Parathyroid adenoma (tissue), 2 donors: ENCODE data around the gene PHYKPL.

Source experiments
- H2AFZ ChIP-seq: fragments of 300-600 bp; sonication (generic); one replicate; pipeline ENCODE4 v1.7.0; 2017; ENCODE audit warnings: antibody characterized with exemption, mild to moderate bottlenecking
- H3K27ac ChIP-seq: fragments of 300-600 bp; sonication (generic); one replicate; pipeline ENCODE4 v1.7.0; 2017
- H3K27me3 ChIP-seq: fragments of 300-600 bp; sonication (generic); one replicate; pipeline ENCODE4 v1.7.0; 2017; ENCODE audit warnings: low read length; ENCODE audit not compliant: control insufficient read depth, insufficient read depth
- H3K36me3 ChIP-seq: fragments of 300-600 bp; sonication (generic); one replicate; pipeline ENCODE4 v1.7.0; 2017; ENCODE audit warnings: low read length; ENCODE audit not compliant: control insufficient read depth, insufficient read depth
- H3K4me1 ChIP-seq: fragments of 300-600 bp; sonication (generic); one replicate; pipeline ENCODE4 v1.7.0; 2017; ENCODE audit warnings: control low read depth
- H3K4me2 ChIP-seq: fragments of 300-600 bp; sonication (generic); one replicate; pipeline ENCODE4 v1.7.0; 2017; ENCODE audit warnings: low read length
- H3K4me3 ChIP-seq: fragments of 300-600 bp; sonication (generic); one replicate; pipeline ENCODE4 v1.7.0; 2017; ENCODE audit warnings: low read depth, low read length
- H3K79me2 ChIP-seq: fragments of 300-600 bp; sonication (generic); one replicate; pipeline ENCODE4 v1.7.0; 2017; ENCODE audit warnings: control low read depth
- H3K9ac ChIP-seq: fragments of 300-600 bp; sonication (generic); one replicate; pipeline ENCODE4 v1.7.0; 2017; ENCODE audit warnings: mild to moderate bottlenecking
- H3K9me3 ChIP-seq: fragments of 300-600 bp; sonication (generic); one replicate; pipeline ENCODE4 v1.7.0; 2017; ENCODE audit warnings: low read length; ENCODE audit not compliant: control insufficient read depth
- TF ChIP-seq, protein P1 (sequence below): fragments of 300-600 bp; sonication (generic); IDR thresholded peaks from one replicate; pipeline ENCODE4 v1.7.0; 2017; ENCODE audit warnings: antibody characterized with exemption, mild to moderate bottlenecking
- donor health status: primary hyperparathyroidism.

Gene PHYKPL

DNA sequence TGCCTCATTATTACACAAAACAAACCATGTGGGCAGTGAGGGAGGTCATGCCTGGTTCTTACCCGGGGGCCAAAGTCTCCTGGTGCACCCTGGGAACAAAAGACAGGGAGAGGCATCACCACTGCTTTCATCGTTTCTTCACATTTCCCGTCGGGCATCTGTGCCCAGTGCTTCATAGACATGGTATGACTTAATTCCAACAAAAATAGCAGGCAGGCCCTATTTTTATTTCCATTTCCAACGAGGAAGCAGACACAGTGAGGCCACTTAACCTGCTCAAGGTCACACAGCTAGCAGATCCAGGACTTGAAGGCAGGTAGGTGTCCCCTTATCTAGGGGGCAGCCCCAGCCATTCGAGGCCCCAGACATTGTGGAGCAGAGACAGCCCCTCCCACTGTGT, 34.6 kb upstream of the PHYKPL start:
- no peak overlapping the region for H3K4me3 ChIP-seq
- H3K9ac ChIP-seq: no peak overlapping the region
- no peaks in the 10 kb centered on the region for H3K79me2 ChIP-seq
- TF ChIP-seq, protein P1, sequence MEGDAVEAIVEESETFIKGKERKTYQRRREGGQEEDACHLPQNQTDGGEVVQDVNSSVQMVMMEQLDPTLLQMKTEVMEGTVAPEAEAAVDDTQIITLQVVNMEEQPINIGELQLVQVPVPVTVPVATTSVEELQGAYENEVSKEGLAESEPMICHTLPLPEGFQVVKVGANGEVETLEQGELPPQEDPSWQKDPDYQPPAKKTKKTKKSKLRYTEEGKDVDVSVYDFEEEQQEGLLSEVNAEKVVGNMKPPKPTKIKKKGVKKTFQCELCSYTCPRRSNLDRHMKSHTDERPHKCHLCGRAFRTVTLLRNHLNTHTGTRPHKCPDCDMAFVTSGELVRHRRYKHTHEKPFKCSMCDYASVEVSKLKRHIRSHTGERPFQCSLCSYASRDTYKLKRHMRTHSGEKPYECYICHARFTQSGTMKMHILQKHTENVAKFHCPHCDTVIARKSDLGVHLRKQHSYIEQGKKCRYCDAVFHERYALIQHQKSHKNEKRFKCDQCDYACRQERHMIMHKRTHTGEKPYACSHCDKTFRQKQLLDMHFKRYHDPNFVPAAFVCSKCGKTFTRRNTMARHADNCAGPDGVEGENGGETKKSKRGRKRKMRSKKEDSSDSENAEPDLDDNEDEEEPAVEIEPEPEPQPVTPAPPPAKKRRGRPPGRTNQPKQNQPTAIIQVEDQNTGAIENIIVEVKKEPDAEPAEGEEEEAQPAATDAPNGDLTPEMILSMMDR: no peak
- H3K27ac ChIP-seq: no peak overlapping the region
- no peaks in the 10 kb centered on the region for H3K27me3 ChIP-seq
- no peak overlapping the region for H2AFZ ChIP-seq
- H3K4me1 ChIP-seq: no peaks in the 10 kb centered on the region
- no peak overlapping the region for H3K4me2 ChIP-seq
- no peaks in the 10 kb centered on the region for H3K9me3 ChIP-seq
- H3K36me3 ChIP-seq: no peaks in the 10 kb centered on the region

DNA sequence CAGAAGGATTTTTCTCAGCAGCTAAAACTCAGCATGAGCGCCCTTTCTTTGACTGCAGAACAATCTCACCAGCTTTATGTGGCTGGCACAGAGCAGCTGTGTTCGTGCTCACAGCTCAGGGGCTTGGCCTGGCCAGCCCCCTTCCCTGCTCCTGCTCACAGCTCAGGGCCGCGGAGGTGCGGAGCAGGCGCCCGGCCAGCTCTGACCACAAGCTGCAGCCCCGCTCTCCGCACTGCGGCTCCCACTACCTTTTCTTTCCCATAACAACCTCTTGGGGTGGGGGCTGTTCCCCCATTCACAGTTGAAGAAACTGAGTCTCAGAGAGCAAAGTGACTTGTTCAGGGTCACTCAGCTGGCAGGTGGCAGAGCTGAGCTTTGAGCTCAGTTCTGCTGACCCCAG, 34.0 kb upstream of the PHYKPL start:
- Histone ChIP-seq H3K4me1 (no peaks in the 10 kb centered on the region), H3K27me3 (no peaks in the 10 kb centered on the region), H3K9me3 (no peaks in the 10 kb centered on the region), H3K36me3 (no peaks in the 10 kb centered on the region), H2AFZ (no peak overlapping the region), H3K27ac (no peak overlapping the region), H3K79me2 (no peaks in the 10 kb centered on the region), H3K4me2 (no peak overlapping the region), H3K9ac (no peak overlapping the region), H3K4me3 (no peak overlapping the region)
- TF ChIP-seq, protein P1: no peak

GRCh38 chr5:178265746-178266145, 33.1 kb upstream of the PHYKPL start:
- H3K4me1 ChIP-seq: no peaks in the 10 kb centered on the region
- H3K4me3 ChIP-seq: no peak overlapping the region
- H3K9me3 ChIP-seq: no peaks in the 10 kb centered on the region
- H3K27ac ChIP-seq: no peak overlapping the region
- no peaks in the 10 kb centered on the region for H3K36me3 ChIP-seq
- H3K79me2 ChIP-seq: no peaks in the 10 kb centered on the region
- no peaks in the 10 kb centered on the region for H3K27me3 ChIP-seq
- H2AFZ ChIP-seq: no peak overlapping the region
- no peak overlapping the region for H3K4me2 ChIP-seq
- TF ChIP-seq, protein P1: no peak
- no peak overlapping the region for H3K9ac ChIP-seq

DNA sequence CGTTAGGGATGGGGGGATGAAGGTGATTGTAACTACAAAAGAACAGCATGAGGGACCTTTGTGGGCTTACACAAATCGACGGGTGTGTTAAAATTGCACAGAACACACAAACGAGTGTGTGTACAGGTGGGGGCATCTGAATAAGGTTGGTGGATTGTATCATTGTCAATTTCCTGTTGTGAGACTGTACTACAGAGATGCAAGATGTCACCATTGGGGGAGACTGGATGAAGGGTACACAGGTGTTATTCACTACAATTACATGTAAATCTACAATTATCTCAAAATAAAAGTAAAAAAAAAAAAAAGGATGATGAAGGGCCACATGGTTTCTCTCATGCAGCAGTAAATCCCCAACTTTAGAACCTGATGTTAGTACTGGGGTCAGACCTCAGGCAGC, 31.4 kb upstream of the PHYKPL start:
- Histone ChIP-seq H3K27ac (no peak overlapping the region), H3K4me1 (no peaks in the 10 kb centered on the region), H3K4me3 (no peak overlapping the region), H3K9ac (no peak overlapping the region), H3K36me3 (no peaks in the 10 kb centered on the region), H3K79me2 (no peaks in the 10 kb centered on the region), H3K9me3 (no peaks in the 10 kb centered on the region), H3K4me2 (no peak overlapping the region), H2AFZ (no peak overlapping the region), H3K27me3 (no peaks in the 10 kb centered on the region)
- TF ChIP-seq, protein P1: no peak

DNA sequence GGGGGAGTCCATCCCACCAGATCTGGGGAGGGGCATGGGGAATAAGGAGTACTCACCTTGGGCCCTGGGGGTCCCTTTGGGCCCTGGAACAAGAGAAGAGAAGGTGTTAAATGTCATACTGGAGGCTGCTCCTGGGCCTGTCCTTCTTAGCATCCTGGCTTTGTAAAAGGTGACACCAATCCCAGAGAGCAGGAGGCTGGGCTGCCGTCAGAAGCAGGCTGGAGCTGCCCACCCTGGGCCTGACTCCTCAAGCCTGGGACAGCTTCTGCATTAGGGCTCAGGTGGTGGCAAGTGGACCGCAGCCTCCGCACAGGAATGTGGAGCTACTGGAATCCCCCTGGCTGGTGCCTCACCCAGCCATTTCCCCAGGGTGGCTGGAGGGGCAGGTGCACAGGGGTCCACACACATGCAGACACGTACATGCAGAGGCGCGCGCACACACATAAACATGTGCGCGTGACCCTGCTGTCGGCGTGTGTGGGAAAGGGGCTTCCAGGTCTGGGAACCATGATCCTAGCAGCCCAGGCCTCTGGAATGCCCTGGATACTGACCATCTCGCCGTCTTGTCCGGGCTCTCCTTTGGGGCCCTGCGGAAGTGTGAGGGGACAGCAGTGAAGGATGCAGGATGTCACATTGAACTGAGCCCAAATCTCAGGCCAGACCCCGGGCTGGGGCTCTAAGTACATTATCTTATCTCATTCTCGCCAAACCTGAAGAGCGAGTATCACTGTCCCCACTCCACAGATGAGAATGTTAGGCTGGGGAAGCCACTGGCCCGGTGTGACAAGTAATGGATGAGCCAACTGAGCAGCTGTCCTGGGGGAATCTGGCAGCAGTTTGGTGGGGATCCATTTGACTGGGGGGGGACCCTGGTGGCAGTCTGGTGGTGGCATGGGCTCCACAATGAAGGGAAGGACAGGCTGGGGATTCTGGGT, 29.3 kb upstream of the PHYKPL start:
- H3K4me1 ChIP-seq: no peaks in the 10 kb centered on the region
- TF ChIP-seq, protein P1: no peak
- H3K4me3 ChIP-seq: no peak overlapping the region
- H3K27me3 ChIP-seq: no peaks in the 10 kb centered on the region
- no peak overlapping the region for H2AFZ ChIP-seq
- H3K9ac ChIP-seq: no peak overlapping the region
- H3K27ac ChIP-seq: no peak overlapping the region
- H3K9me3 ChIP-seq: no peaks in the 10 kb centered on the region
- H3K79me2 ChIP-seq: no peaks in the 10 kb centered on the region
- no peak overlapping the region for H3K4me2 ChIP-seq
- H3K36me3 ChIP-seq: no peaks in the 10 kb centered on the region
